Activated naive CD8-positive, alpha-beta T cell treated with anti-CD3 and anti-CD28 coated beads, Interleukin-2, amount 50 U/mL, for 24 hours (primary cell): Measurements from ENCODE around the gene ADGRG4.
"Not testable (repeated sequence)": the region's sequence is repeated elsewhere in the genome, so short reads cannot be mapped to it uniquely, and the experiment has no call there.

Experiments used
- ATAC-seq: fragments of 150-1000 bp; cut with Tn5 transposase; one replicate; pipeline ENCODE4 v1.10.0; 2021
- DNase-seq: peaks from one replicate; pipeline ENCODE4 v3.0.0; 2021
- H3K27ac Mint-ChIP-seq: one replicate; pipeline ENCODE4 v1.8.0; 2021; ENCODE audit warnings: mild to moderate bottlenecking, mixed read lengths
- H3K27me3 Mint-ChIP-seq: one replicate; pipeline ENCODE4 v1.8.0; 2021; ENCODE audit warnings: mixed read lengths
- H3K36me3 Mint-ChIP-seq: one replicate; pipeline ENCODE4 v1.8.0; 2021; ENCODE audit warnings: low read depth, mixed read lengths
- H3K4me1 Mint-ChIP-seq: one replicate; pipeline ENCODE4 v1.8.0; 2021; ENCODE audit warnings: mixed read lengths
- H3K4me3 Mint-ChIP-seq: one replicate; pipeline ENCODE4 v1.8.0; 2021; ENCODE audit warnings: mild to moderate bottlenecking, moderate library complexity, mixed read lengths
- H3K9me3 Mint-ChIP-seq: one replicate; pipeline ENCODE4 v1.8.0; 2021; ENCODE audit warnings: mixed read lengths

Gene ADGRG4

DNA sequence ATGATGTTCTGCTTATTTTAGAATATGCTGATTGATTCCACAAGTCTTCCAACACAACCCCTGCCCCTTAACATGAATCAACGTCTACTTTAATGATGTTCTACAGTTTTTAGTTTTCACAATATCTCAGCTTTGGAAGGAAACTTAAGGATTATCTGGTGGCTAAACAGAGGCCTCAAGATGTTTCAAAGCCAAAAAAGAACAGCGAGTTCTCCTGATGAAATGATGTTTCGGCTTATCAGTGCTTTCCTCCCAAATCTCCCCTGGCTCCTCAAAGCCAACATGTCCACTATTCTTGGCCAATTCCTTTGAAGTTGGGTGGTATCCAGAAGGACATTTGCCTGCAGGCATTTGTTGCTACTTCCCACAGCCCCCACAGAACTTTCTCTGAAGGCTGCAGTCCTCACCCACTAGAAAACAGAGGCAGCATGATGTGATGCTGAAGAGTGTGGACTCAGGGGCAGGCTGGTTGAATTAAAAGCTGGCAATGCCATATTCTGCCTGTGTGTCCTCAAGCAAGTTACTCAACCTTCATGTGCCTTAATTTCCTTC lies 87.3 kb downstream of the ADGRG4 start:
- Mint-ChIP-seq H3K4me3 (no peak overlapping the region), H3K27ac (no peak overlapping the region), H3K36me3 (no peaks in the 10 kb centered on the region), H3K4me1 (no peaks in the 10 kb centered on the region), H3K9me3 (no peaks in the 10 kb centered on the region), H3K27me3 (no peaks in the 10 kb centered on the region)
- ATAC-seq (no peak), DNase-seq (no peak)

DNA sequence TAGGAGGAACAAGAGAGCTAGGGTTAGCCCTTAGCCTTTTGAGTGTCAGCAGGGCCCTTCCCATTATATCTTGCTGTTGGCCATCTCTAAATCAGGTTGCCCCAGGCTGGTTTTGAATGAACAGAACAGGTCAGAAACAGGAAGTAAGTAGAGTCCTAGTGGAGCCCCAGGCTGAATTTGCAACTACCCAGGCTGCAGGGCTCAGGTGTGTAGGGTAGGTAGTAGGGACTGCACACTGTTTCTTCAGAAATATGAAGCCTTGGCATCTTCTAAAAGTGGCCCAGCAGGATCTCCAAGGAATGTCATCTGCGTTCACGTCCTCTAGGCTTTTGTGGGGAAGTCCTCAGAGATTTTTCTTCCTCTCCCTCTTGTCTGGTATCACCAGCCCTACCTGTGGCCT lies 90.2 kb downstream of the ADGRG4 start:
- H3K9me3 Mint-ChIP-seq = no peaks in the 10 kb centered on the region
- no peak overlapping the region for H3K27ac Mint-ChIP-seq
- DNase-seq (no peak), ATAC-seq (no peak)
- no peaks in the 10 kb centered on the region for H3K27me3 Mint-ChIP-seq
- H3K4me1 Mint-ChIP-seq = no peaks in the 10 kb centered on the region
- no peaks in the 10 kb centered on the region for H3K36me3 Mint-ChIP-seq
- no peak overlapping the region for H3K4me3 Mint-ChIP-seq

GRCh38 chrX:136395271-136395670 lies 94.5 kb downstream of the ADGRG4 start:
- Mint-ChIP-seq H3K4me1 (no peaks in the 10 kb centered on the region), H3K27ac (no peak overlapping the region), H3K27me3 (no peaks in the 10 kb centered on the region), H3K4me3 (no peak overlapping the region), H3K9me3 (no peaks in the 10 kb centered on the region), H3K36me3 (no peaks in the 10 kb centered on the region)
- no peak for ATAC-seq
- DNase-seq = no peak

GRCh38 chrX:136397001-136397400 lies 96.2 kb downstream of the ADGRG4 start:
- Mint-ChIP-seq H3K4me3 (no peak overlapping the region), H3K4me1 (no peaks in the 10 kb centered on the region), H3K27me3 (no peaks in the 10 kb centered on the region), H3K27ac (no peak overlapping the region), H3K36me3 (no peaks in the 10 kb centered on the region), H3K9me3 (no peaks in the 10 kb centered on the region)
- ATAC-seq (no peak), DNase-seq (no peak)

- no peaks in the 10 kb centered on the region for H3K4me1 Mint-ChIP-seq
- DNase-seq (no peak), ATAC-seq (no peak)
- no peak overlapping the region for H3K27ac Mint-ChIP-seq
- H3K36me3 Mint-ChIP-seq = no peaks in the 10 kb centered on the region
- no peaks in the 10 kb centered on the region for H3K9me3 Mint-ChIP-seq
- H3K27me3 Mint-ChIP-seq = no peaks in the 10 kb centered on the region
- H3K4me3 Mint-ChIP-seq = no peak overlapping the region
Measured at GRCh38 chrX:136405126-136405525, 104.4 kb downstream of the ADGRG4 start.

- no peak for ATAC-seq
- Mint-ChIP-seq H3K36me3 (no peaks in the 10 kb centered on the region), H3K27me3 (no peaks in the 10 kb centered on the region), H3K27ac (no peak overlapping the region), H3K4me3 (no peak overlapping the region), H3K9me3 (no peaks in the 10 kb centered on the region), H3K4me1 (no peaks in the 10 kb centered on the region)
- no peak for DNase-seq
Measured at GRCh38 chrX:136417806-136418205, 117.0 kb downstream of the ADGRG4 start.

- DNase-seq = no peak
- Mint-ChIP-seq H3K9me3 (no peaks in the 10 kb centered on the region), H3K4me1 (no peaks in the 10 kb centered on the region), H3K4me3 (no peak overlapping the region), H3K36me3 (no peaks in the 10 kb centered on the region), H3K27me3 (no peaks in the 10 kb centered on the region), H3K27ac (no peak overlapping the region)
- ATAC-seq = no peak
Measured at GRCh38 chrX:136421338-136421737, 120.6 kb downstream of the ADGRG4 start.

DNA sequence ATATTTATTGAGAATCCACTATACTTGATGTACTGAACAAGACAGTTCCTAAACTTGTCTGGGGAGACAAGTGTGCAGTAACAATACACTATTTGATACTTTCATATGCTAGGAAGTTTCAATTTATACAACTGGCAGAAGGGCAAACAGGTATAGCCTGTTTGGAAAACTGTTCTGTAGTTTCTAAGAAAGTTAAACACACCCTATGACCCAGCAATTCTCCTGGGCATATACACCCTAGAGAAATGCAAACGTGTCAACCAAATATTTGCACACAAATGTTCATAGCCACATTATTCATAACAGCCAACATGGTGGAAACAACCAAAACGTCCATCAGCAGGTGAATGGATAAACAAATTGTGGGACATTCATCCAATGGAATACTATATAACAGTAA lies 123.0 kb downstream of the ADGRG4 start:
- ATAC-seq (no peak), DNase-seq (no peak)
- H3K9me3 Mint-ChIP-seq = no peaks in the 10 kb centered on the region
- no peak overlapping the region for H3K4me3 Mint-ChIP-seq
- no peaks in the 10 kb centered on the region for H3K36me3 Mint-ChIP-seq
- no peak overlapping the region for H3K27ac Mint-ChIP-seq
- no peaks in the 10 kb centered on the region for H3K27me3 Mint-ChIP-seq
- no peaks in the 10 kb centered on the region for H3K4me1 Mint-ChIP-seq

- Mint-ChIP-seq H3K36me3 (no peaks in the 10 kb centered on the region), H3K4me1 (no peaks in the 10 kb centered on the region), H3K27ac (no peak overlapping the region), H3K9me3 (no peaks in the 10 kb centered on the region), H3K4me3 (no peak overlapping the region), H3K27me3 (no peaks in the 10 kb centered on the region)
- DNase-seq (no peak), ATAC-seq (no peak)
Measured at GRCh38 chrX:136425996-136426395, 125.2 kb downstream of the ADGRG4 start.

DNA sequence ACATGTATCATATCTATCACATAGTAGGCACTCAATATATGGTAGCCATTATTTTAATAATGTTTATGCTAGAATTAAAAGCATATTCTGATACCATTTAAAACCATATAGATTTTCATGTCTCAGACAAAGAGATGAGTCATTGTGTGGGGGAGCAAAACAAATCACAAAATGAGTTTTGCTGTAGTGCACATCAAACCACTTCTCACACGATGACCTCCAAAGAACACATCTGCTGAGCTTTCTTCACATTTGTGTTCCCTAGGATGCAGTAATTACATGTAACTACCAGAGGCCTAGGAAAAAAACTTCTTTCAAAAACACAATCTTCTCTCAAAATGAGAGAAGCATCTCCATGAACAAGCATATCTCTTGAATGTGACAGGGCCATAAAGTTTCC lies 130.9 kb downstream of the ADGRG4 start:
- Mint-ChIP-seq H3K27me3 (no peaks in the 10 kb centered on the region), H3K27ac (no peak overlapping the region), H3K4me1 (peaks cover 6% of the 10 kb centered on the region), H3K4me3 (no peak overlapping the region), H3K9me3 (no peaks in the 10 kb centered on the region), H3K36me3 (no peaks in the 10 kb centered on the region)
- ATAC-seq (no peak), DNase-seq (no peak)

DNA sequence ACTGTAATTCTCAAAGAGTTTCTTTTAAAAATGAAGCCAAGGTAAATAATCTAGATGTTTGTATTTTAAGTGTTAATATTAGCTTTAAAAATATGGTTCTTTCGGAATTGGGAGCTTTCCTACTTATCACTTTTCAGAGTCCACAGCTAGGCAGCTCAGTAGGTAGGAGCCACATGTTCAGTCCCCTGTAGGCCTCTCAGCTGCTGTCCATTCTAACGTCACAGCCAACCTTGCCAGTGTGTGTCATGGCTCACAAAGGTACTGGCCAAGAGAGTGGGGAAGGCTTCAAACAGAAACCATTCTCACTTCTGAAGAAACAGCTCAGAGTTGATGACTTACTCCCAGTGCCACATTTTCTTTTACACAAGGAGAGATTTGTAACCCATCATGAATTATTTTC lies 137.0 kb downstream of the ADGRG4 start:
- H3K9me3 Mint-ChIP-seq = no peaks in the 10 kb centered on the region
- DNase-seq (no peak), ATAC-seq (no peak)
- H3K4me1 Mint-ChIP-seq = no peaks in the 10 kb centered on the region
- no peak overlapping the region for H3K27ac Mint-ChIP-seq
- no peaks in the 10 kb centered on the region for H3K27me3 Mint-ChIP-seq
- H3K36me3 Mint-ChIP-seq = no peaks in the 10 kb centered on the region
- no peak overlapping the region for H3K4me3 Mint-ChIP-seq

GRCh38 chrX:136438192-136438591 lies 137.4 kb downstream of the ADGRG4 start:
- Mint-ChIP-seq H3K4me3 (no peak overlapping the region), H3K9me3 (no peaks in the 10 kb centered on the region), H3K27ac (no peak overlapping the region), H3K27me3 (no peaks in the 10 kb centered on the region), H3K4me1 (no peaks in the 10 kb centered on the region), H3K36me3 (no peaks in the 10 kb centered on the region)
- ATAC-seq = no peak
- no peak for DNase-seq

GRCh38 chrX:136445674-136446073 lies 144.9 kb downstream of the ADGRG4 start:
- H3K27me3 Mint-ChIP-seq, H3K27ac Mint-ChIP-seq, DNase-seq, H3K4me3 Mint-ChIP-seq, H3K4me1 Mint-ChIP-seq, H3K36me3 Mint-ChIP-seq, ATAC-seq, H3K9me3 Mint-ChIP-seq: not testable (repeated sequence)

- H3K4me1 Mint-ChIP-seq = no peaks in the 10 kb centered on the region
- no peak overlapping the region for H3K4me3 Mint-ChIP-seq
- no peak for DNase-seq
- ATAC-seq = no peak
- no peak overlapping the region for H3K27ac Mint-ChIP-seq
- H3K27me3 Mint-ChIP-seq = no peaks in the 10 kb centered on the region
- no peaks in the 10 kb centered on the region for H3K9me3 Mint-ChIP-seq
- no peaks in the 10 kb centered on the region for H3K36me3 Mint-ChIP-seq
Measured at GRCh38 chrX:136446208-136446607, 145.4 kb downstream of the ADGRG4 start.

DNA sequence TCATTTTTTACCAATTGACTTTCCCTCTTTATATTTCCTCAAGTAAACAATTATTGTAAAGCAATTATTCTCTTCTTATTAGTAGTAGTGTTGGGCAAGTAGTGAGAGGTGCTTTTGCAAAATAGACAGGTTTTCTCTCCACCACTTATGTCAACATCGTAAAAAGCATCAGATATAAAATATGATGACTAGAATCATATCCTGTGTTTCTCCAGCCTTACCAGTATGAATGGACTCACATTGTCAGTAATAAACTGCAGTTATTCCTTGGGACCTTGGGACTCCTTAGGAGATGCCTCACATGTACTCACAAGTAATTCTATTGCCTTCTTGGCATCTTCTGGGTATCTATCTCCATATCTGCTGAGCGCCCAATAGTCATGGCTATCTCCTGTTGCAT lies 146.5 kb downstream of the ADGRG4 start:
- Mint-ChIP-seq H3K36me3 (no peaks in the 10 kb centered on the region), H3K27me3 (no peaks in the 10 kb centered on the region), H3K27ac (no peak overlapping the region), H3K9me3 (no peaks in the 10 kb centered on the region), H3K4me1 (no peaks in the 10 kb centered on the region), H3K4me3 (no peak overlapping the region)
- ATAC-seq (no peak), DNase-seq (no peak)

- no peak for ATAC-seq
Measured at GRCh38 chrX:136447968-136448367, 147.2 kb downstream of the ADGRG4 start.

More at GRCh38 chrX:136447968-136448367, 147.2 kb downstream of the ADGRG4 start:
- no peaks in the 10 kb centered on the region for H3K4me1 Mint-ChIP-seq
- no peak overlapping the region for H3K4me3 Mint-ChIP-seq
- H3K27me3 Mint-ChIP-seq = no peaks in the 10 kb centered on the region
- DNase-seq = no peak
- no peaks in the 10 kb centered on the region for H3K9me3 Mint-ChIP-seq
- H3K36me3 Mint-ChIP-seq = no peaks in the 10 kb centered on the region
- H3K27ac Mint-ChIP-seq = no peak overlapping the region
